SK-N-SH (cell line): Measurements from ENCODE around the gene ORC3. TPM values are rescaled to one million over a fixed set of nuclear protein-coding genes. Genes with fewer than 3 reads are reported as not detected.

Source experiments
- CTCF ChIA-PET: fragments of 300-600, 350-600 bp; formaldehyde crosslinking; extraction: SDS; loops from one replicate; lab custom pipeline; 2021; lab: Yijun Ruan, JAX
- POLR2A ChIA-PET: fragments of 350-600 bp; sonication (Branson Sonifier 250); formaldehyde crosslinking; extraction: SDS; loops from one replicate; lab custom pipeline; 2020; ENCODE audit warnings: antibody characterized with exemption, inconsistent platforms; lab: Yijun Ruan, JAX
- DNase-seq: peaks from one replicate; pipeline ENCODE4 v3.0.0; 2012
- H2AFZ ChIP-seq: fragments of 200-600 bp; sonication (generic); 2 replicates; pipeline ENCODE4 v1.8.1; 2016; ENCODE audit warnings: antibody characterized with exemption, mild to moderate bottlenecking, low read depth
- H3F3A ChIP-seq: fragments of 200-600 bp; sonication (generic); replicated peaks from 2 replicates; pipeline ENCODE3; 2016; ENCODE audit warnings: antibody characterized with exemption, mild to moderate bottlenecking; ENCODE audit not compliant: insufficient read depth
- H3K27ac ChIP-seq, 2 experiments: fragments of 200-500 bp in 1 of 2; fragments of 200-600 bp in 1 of 2; sonication (Bioruptor generic) in 1 of 2; sonication (generic), shearing (Covaris generic) in 1 of 2; 2 replicates each; pipeline versions ENCODE4 v1.5.1 to v1.6.1; 2014 to 2016; ENCODE audit warnings: low read depth in 2 of 2, inconsistent platforms in 1 of 2, low read length in 1 of 2, mild to moderate bottlenecking in 1 of 2, mixed read lengths in 1 of 2
- H3K27me3 ChIP-seq: fragments of 200-600 bp; sonication (generic), shearing (Covaris generic); 2 replicates; pipeline ENCODE4 v1.6.1; 2016; ENCODE audit warnings: mixed run types; ENCODE audit not compliant: insufficient read depth
- H3K36me3 ChIP-seq, 2 experiments: fragments of 200-500 bp in 1 of 2; fragments of 200-600 bp in 1 of 2; sonication (Bioruptor generic) in 1 of 2; sonication (generic) in 1 of 2; replicated peaks in 1 of 2; 2 replicates each; pipeline versions ENCODE3 to v1.5.1; 2014 to 2016; ENCODE audit warnings: low read length in 1 of 2, mild to moderate bottlenecking in 1 of 2; ENCODE audit not compliant: insufficient read depth in 2 of 2, control insufficient read depth in 1 of 2
- H3K4me1 ChIP-seq, 2 experiments: fragments of 200-500 bp in 1 of 2; fragments of 200-600 bp in 1 of 2; sonication (Bioruptor generic) in 1 of 2; sonication (generic), shearing (Covaris generic) in 1 of 2; 2 replicates each; pipeline versions ENCODE4 v1.5.1 to v1.6.1; 2014 to 2016; ENCODE audit warnings: low read depth in 1 of 2, low read length in 1 of 2, mixed run types in 1 of 2; ENCODE audit not compliant: insufficient read depth in 2 of 2, control insufficient read depth in 1 of 2
- H3K4me2 ChIP-seq: fragments of 200-600 bp; sonication (generic), shearing (Covaris generic); 2 replicates; pipeline ENCODE4 v1.6.1; 2017; ENCODE audit warnings: mixed run types
- H3K4me3 ChIP-seq, 2 experiments: fragments of 200-500 bp in 1 of 2; fragments of 200-600 bp in 1 of 2; sonication (Bioruptor generic) in 1 of 2; sonication (generic), shearing (Covaris generic) in 1 of 2; 2 replicates each; pipeline versions ENCODE4 v1.5.1 to v1.8.1; 2014 to 2016; ENCODE audit warnings: low read depth in 2 of 2, inconsistent platforms in 1 of 2, low read length in 1 of 2, mild to moderate bottlenecking in 1 of 2, mixed read lengths in 1 of 2, moderate library complexity in 1 of 2
- H3K79me2 ChIP-seq: fragments of 200-600 bp; sonication (generic); 2 replicates; pipeline ENCODE4 v1.8.1; 2017; ENCODE audit warnings: mild to moderate bottlenecking; ENCODE audit not compliant: insufficient read depth
- H3K9ac ChIP-seq: fragments of 200-600 bp; sonication (generic); 2 replicates; pipeline ENCODE4 v1.6.1; 2017; ENCODE audit warnings: mixed run types
- H3K9me2 ChIP-seq: fragments of 200-600 bp; sonication (generic); 2 replicates; pipeline ENCODE4 v1.6.1; 2017; ENCODE audit warnings: mixed run types
- H3K9me3 ChIP-seq: fragments of 200-600 bp; sonication (generic); 2 replicates; pipeline ENCODE4 v1.6.1; 2017; ENCODE audit warnings: mixed run types, mild to moderate bottlenecking, moderate library complexity
- H4K20me1 ChIP-seq: fragments of 200-600 bp; sonication (generic); 2 replicates; pipeline ENCODE4 v1.6.1; 2017; ENCODE audit warnings: mild to moderate bottlenecking, mixed run types; ENCODE audit not compliant: insufficient read depth
- CHD2 ChIP-seq: fragments of 150-350 bp; IDR thresholded peaks from 2 replicates; pipeline ENCODE4 v1.6.1; 2018; ENCODE audit warnings: low read length; ENCODE audit not compliant: partially characterized antibody
- EP300 ChIP-seq, 2 experiments: IDR thresholded peaks; 2 replicates each; pipeline versions ENCODE4 v1.4.0 to v1.6.1; 2012; ENCODE audit warnings: borderline replicate concordance in 1 of 2, low read depth in 1 of 2, low read length in 1 of 2
- FOSL2 ChIP-seq: IDR thresholded peaks from 2 replicates; pipeline ENCODE4 v1.4.0; 2012; ENCODE audit warnings: low read depth, mild to moderate bottlenecking, moderate library complexity, borderline replicate concordance
- FOXJ3 ChIP-seq: sonication (generic); formaldehyde crosslinking; IDR thresholded peaks from 2 replicates; pipeline ENCODE4 v1.5.1; 2020; ENCODE audit warnings: mild to moderate bottlenecking, missing genetic modification reagents
- FOXM1 ChIP-seq: IDR thresholded peaks from 2 replicates; pipeline ENCODE4 v1.4.0; 2012; ENCODE audit warnings: low read depth, mild to moderate bottlenecking
- GABPA ChIP-seq: IDR thresholded peaks from 2 replicates; pipeline ENCODE4 v1.4.0; 2012; ENCODE audit warnings: low read depth, mild to moderate bottlenecking
- GATA2 ChIP-seq: sonication (generic); formaldehyde crosslinking; IDR thresholded peaks from 2 replicates; pipeline ENCODE4 v1.5.0; 2020; ENCODE audit warnings: mild to moderate bottlenecking, missing genetic modification reagents
- JUND ChIP-seq: IDR thresholded peaks from 2 replicates; pipeline ENCODE4 v1.4.0; 2012
- MXI1 ChIP-seq: IDR thresholded peaks from 2 replicates; pipeline ENCODE4 v1.6.1; 2012; ENCODE audit warnings: mild to moderate bottlenecking, low read depth, low read length, improper control_type of control experiment
- NRF1 ChIP-seq: IDR thresholded peaks from 2 replicates; pipeline ENCODE4 v1.6.1; 2012; ENCODE audit warnings: low read depth, mild to moderate bottlenecking, low read length
- PBX3 ChIP-seq: IDR thresholded peaks from 2 replicates; pipeline ENCODE4; 2012
- POLR2AphosphoS5 ChIP-seq: IDR thresholded peaks from 2 replicates; pipeline ENCODE4 v1.6.1; 2012; ENCODE audit warnings: low read depth, low read length
- RAD21 ChIP-seq: IDR thresholded peaks from 2 replicates; pipeline ENCODE4 v1.6.1; 2012; ENCODE audit warnings: mild to moderate bottlenecking, low read length
- RXRA ChIP-seq: IDR thresholded peaks from 2 replicates; pipeline ENCODE4 v1.4.0; 2012; ENCODE audit warnings: low read depth, mild to moderate bottlenecking, borderline replicate concordance
- SMC3 ChIP-seq: IDR thresholded peaks from 2 replicates; pipeline ENCODE4 v1.6.1; 2012; ENCODE audit warnings: low read depth, low read length, improper control_type of control experiment
- TCF12 ChIP-seq: IDR thresholded peaks from 2 replicates; pipeline ENCODE4 v1.4.0; 2012
- TEAD4 ChIP-seq: IDR thresholded peaks from 2 replicates; pipeline ENCODE4 v1.4.0; 2012; ENCODE audit warnings: mild to moderate bottlenecking, borderline replicate concordance; ENCODE audit not compliant: insufficient read depth
- WGBS: methylation state at CpG from one replicate; pipeline ENCODE4 v1.1.6; 2017; ENCODE audit warnings: low lambda C conversion rate; 5-methylcytosine and 5-hydroxymethylcytosine counted together
- polyA plus RNA-seq, 3 experiments: library from polyadenylated mRNA; depleted of rRNA; stranded (reverse); fragments of >200 nt; gene quantifications; 2 replicates each; pipeline ENCODE4 v1.2.3, GENCODE V29; 2012
- TF ChIP-seq, protein P1 (sequence below): fragments of 150-350 bp; IDR thresholded peaks from 2 replicates; pipeline ENCODE4 v1.6.1; 2016; ENCODE audit warnings: mild to moderate bottlenecking, low read depth, low read length
- TF ChIP-seq, protein P2 (sequence below): IDR thresholded peaks from 2 replicates; pipeline ENCODE4 v1.4.0; 2012; ENCODE audit warnings: low read depth, borderline replicate concordance

Gene ORC3
- polyA plus RNA-seq, 1 of the 3 experiments (the other 2 are of a cell fraction): 13.3 TPM

GRCh38 chr6:87645080-87645479, 55.1 kb downstream of the ORC3 start:
- 100% methylated on average over 1 of the region's 1 CpG for WGBS
- Histone ChIP-seq H3K4me2 (no peak overlapping the region), H3K4me3 (no peak overlapping the region), H3K79me2 (no peaks in the 10 kb centered on the region), H3K27me3 (no peaks in the 10 kb centered on the region), H3F3A (peaks cover 5% of the 10 kb centered on the region), H3K36me3 (peaks cover 3 to 10% of the 10 kb centered on the region in 2 experiments), H3K4me1 (no peaks in the 10 kb centered on the region), H3K9me3 (no peaks in the 10 kb centered on the region), H4K20me1 (no peaks in the 10 kb centered on the region), H2AFZ (no peak overlapping the region; the same call in 1 of the 2 replicates), H3K9ac (no peak overlapping the region), H3K9me2 (no peaks in the 10 kb centered on the region), H3K27ac (no peak overlapping the region)
- TF ChIP-seq NRF1: no peak
- TF ChIP-seq GATA2 (CRISPR knock-in tag): no peak
- TF ChIP-seq SMC3: no peak
- no peak for TF ChIP-seq RAD21
- POLR2A ChIA-PET: no interaction called here
- DNase-seq: no peak
- CTCF ChIA-PET: interaction anchor here (0.6 kb wide), 1 partner anchor 645 kb away, joined by 4 read pairs; no protein-coding TSS in a partner anchor

DNA sequence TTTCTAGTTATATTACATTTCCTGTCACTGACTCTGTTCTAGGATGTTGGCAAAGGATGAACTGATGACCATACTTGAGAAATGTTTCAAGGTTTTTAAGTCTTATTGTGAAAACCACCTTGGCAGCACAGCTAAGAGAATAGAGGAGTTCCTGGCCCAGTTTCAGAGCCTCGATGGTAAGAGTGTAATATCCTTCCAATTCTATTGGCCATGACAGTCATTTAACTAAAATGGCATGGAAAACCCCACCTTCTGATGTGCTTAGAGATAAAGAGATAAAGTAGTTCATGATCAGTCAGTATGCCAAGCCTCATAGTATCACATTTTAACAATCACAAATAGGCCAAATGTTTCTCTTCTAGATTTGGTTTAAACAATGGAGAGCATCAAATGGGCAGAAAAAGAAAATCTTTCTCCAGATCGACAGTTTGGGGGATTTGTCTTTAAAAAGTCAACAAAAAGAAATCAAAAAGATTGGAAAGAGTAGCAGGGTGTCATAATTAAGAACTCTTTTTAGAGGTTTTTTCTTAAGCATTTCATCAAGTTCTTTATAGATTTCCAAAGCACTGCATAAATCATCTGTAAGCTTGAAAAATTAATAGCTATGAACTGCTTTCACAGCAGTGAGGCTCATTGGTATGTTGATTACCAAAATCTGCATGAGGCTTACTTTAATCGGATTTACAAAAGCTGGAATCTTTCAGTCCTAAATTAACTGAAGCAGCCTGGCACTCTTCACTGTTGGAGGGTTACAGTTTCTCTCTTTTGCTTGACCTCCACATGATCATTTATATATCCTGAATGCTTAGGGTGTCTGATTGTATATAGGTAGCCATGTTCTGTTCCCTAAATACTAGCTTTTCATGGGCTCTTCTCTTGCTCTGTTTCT, 63.4 kb downstream of the ORC3 start:
- ChIA-PET POLR2A (no interaction called here), CTCF (interaction anchor here (1.1 kb wide), 1 partner anchor 26 kb away, joined by 4 read pairs; no protein-coding TSS in a partner anchor)
- no peak overlapping the region for H2AFZ ChIP-seq
- DNase-seq: no peak
- H3K79me2 ChIP-seq: no peaks in the 10 kb centered on the region
- H4K20me1 ChIP-seq: no peaks in the 10 kb centered on the region
- WGBS: 61% methylated on average over 3 of the region's 3 CpGs
- H3K9me3 ChIP-seq: no peaks in the 10 kb centered on the region
- H3K27ac ChIP-seq: no peak overlapping the region
- no peak overlapping the region for H3K9ac ChIP-seq
- no peak overlapping the region for H3K4me2 ChIP-seq
- TF ChIP-seq, protein P1, sequence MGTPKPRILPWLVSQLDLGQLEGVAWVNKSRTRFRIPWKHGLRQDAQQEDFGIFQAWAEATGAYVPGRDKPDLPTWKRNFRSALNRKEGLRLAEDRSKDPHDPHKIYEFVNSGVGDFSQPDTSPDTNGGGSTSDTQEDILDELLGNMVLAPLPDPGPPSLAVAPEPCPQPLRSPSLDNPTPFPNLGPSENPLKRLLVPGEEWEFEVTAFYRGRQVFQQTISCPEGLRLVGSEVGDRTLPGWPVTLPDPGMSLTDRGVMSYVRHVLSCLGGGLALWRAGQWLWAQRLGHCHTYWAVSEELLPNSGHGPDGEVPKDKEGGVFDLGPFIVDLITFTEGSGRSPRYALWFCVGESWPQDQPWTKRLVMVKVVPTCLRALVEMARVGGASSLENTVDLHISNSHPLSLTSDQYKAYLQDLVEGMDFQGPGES: no peak
- TF ChIP-seq GABPA (no peak), POLR2AphosphoS5 (no peak)
- H3K36me3 ChIP-seq: peaks cover 20 to 33% of the 10 kb centered on the region in 2 experiments
- H3K27me3 ChIP-seq: no peaks in the 10 kb centered on the region
- peaks cover 6% of the 10 kb centered on the region for H3F3A ChIP-seq
- no peaks in the 10 kb centered on the region for H3K9me2 ChIP-seq
- H3K4me3 ChIP-seq: no peak overlapping the region
- H3K4me1 ChIP-seq: peaks cover 0 to 20% of the 10 kb centered on the region in 2 experiments; a peak in 1 of 4 replicates

GRCh38 chr6:87654122-87654521, 64.2 kb downstream of the ORC3 start:
- Histone ChIP-seq H3K27ac (no peak overlapping the region), H3F3A (peaks cover 6% of the 10 kb centered on the region), H3K79me2 (no peaks in the 10 kb centered on the region), H3K9me3 (no peaks in the 10 kb centered on the region), H3K9ac (no peak overlapping the region), H3K4me2 (no peak overlapping the region), H3K9me2 (no peaks in the 10 kb centered on the region), H3K27me3 (no peaks in the 10 kb centered on the region), H3K36me3 (peaks cover 17 to 37% of the 10 kb centered on the region in 2 experiments), H2AFZ (no peak overlapping the region), H3K4me1 (peaks cover 0 to 20% of the 10 kb centered on the region in 2 experiments; a peak in 1 of 4 replicates)
- CTCF ChIA-PET: interaction anchor here (1.1 kb wide), 1 partner anchor 25 kb away, joined by 4 read pairs; no protein-coding TSS in a partner anchor
- DNase-seq: no peak
- no peak for TF ChIP-seq CHD2
- no peak for TF ChIP-seq MXI1
- TF ChIP-seq PBX3: no peak
- no peak for TF ChIP-seq FOSL2
- TF ChIP-seq EP300 (IDR thresholded peaks at IDR 0.05; ENCODE audit: borderline replicate concordance in 1 of 2, low read depth in 1 of 2, low read length in 1 of 2): no peak
- TF ChIP-seq TCF12: no peak
- no peak for TF ChIP-seq FOXJ3 (CRISPR knock-in tag)
- TF ChIP-seq GABPA: no peak
- TF ChIP-seq JUND: no peak
- TF ChIP-seq RXRA: no peak
- no peak for TF ChIP-seq FOXM1
- no peak for TF ChIP-seq TEAD4
- TF ChIP-seq, protein P2, sequence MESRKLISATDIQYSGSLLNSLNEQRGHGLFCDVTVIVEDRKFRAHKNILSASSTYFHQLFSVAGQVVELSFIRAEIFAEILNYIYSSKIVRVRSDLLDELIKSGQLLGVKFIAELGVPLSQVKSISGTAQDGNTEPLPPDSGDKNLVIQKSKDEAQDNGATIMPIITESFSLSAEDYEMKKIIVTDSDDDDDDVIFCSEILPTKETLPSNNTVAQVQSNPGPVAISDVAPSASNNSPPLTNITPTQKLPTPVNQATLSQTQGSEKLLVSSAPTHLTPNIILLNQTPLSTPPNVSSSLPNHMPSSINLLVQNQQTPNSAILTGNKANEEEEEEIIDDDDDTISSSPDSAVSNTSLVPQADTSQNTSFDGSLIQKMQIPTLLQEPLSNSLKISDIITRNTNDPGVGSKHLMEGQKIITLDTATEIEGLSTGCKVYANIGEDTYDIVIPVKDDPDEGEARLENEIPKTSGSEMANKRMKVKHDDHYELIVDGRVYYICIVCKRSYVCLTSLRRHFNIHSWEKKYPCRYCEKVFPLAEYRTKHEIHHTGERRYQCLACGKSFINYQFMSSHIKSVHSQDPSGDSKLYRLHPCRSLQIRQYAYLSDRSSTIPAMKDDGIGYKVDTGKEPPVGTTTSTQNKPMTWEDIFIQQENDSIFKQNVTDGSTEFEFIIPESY: no peak
- TF ChIP-seq, all 33 proteins: peak for 0
- POLR2A ChIA-PET: no interaction called here
- 93% methylated on average over 1 of the region's 1 CpG for WGBS
- H4K20me1 ChIP-seq: no peaks in the 10 kb centered on the region
- H3K4me3 ChIP-seq: no peak overlapping the region
